Adrenal gland (tissue), 12 donors: ENCODE results near the gene PABPC3. TPM values are rescaled to one million over a fixed set of nuclear protein-coding genes. Genes with fewer than 3 reads are reported as not detected.
A peak's percentile ranks its signal among the peaks of the same experiment; 100 is the strongest.

ENCODE experiments used
- DNase-seq, 7 donors: peaks; one replicate each; pipeline ENCODE4 v3.0.0-alpha.2; 2019 to 2020
- H3K27ac ChIP-seq, 5 donors: fragments of 200-600 bp; sonication (generic) in 4 of 5; 1 replicate in 3 of 5; 2 replicates in 2 of 5; pipeline versions ENCODE4 v1.5.1 to v1.8.0; 2016 to 2020; ENCODE audit warnings: mild to moderate bottlenecking in 1 of 5
- H3K27me3 ChIP-seq: fragments of 200-600 bp; 2 replicates; pipeline ENCODE4 v1.8.0; 2021
- H3K36me3 ChIP-seq, 2 donors: fragments of 200-600 bp; replicated peaks in 1 of 2; 1 replicate in 1 of 2; 2 replicates in 1 of 2; pipeline versions ENCODE4 v1.5.1 to v1.8.0; 2018 to 2022
- H3K4me1 ChIP-seq, 2 donors: fragments of 200-600 bp; replicated peaks in 1 of 2; 1 replicate in 1 of 2; 2 replicates in 1 of 2; pipeline versions ENCODE4 v1.5.1 to v1.8.0; 2018 to 2021
- H3K4me3 ChIP-seq, 4 donors: fragments of 200-600 bp; sonication (generic) in 3 of 4; one replicate each; pipeline ENCODE4 v1.5.1; 2016 to 2018
- H3K9me3 ChIP-seq, 3 donors: fragments of 200-600 bp; sonication (generic) in 1 of 3; replicated peaks in 1 of 3; 1 replicate in 2 of 3; 2 replicates in 1 of 3; pipeline versions ENCODE4 v1.5.1 to v1.8.0; 2016 to 2021
- POLR2A ChIP-seq, 2 donors: fragments of 450-650 bp; IDR thresholded peaks; one replicate each; pipeline ENCODE4 v1.6.1; 2017; ENCODE audit warnings: antibody characterized with exemption in 2 of 2, mild to moderate bottlenecking in 2 of 2, moderate library complexity in 1 of 2
- WGBS, 4 donors: extraction: QIAGEN DNeasy Blood & Tissue Kit in 2 of 4; methylation state at CpG; one replicate each; pipeline versions ENCODE4 v1.1.5 to v1.1.7; 2013 to 2017; 5-methylcytosine and 5-hydroxymethylcytosine counted together
- intact Hi-C, 2 donors: fragments of 100-400 bp; cut with DNase I; formaldehyde crosslinking; loops; one replicate each; pipeline versions ENCODE4 v1.14.1 to v1.15.0; 2022 to 2023
- polyA plus RNA-seq, 3 donors: library from polyadenylated mRNA; stranded (reverse); fragments of 200-250 nt in 2 of 3; fragments of 350-450 nt in 1 of 3; fragmentation: Illumina TruSeq in 1 of 3; extraction: RNeasy Lipid Tissue Mini Kit (QIAGEN cat#74804) in 1 of 3; gene quantifications; one replicate each; pipeline ENCODE4 v1.2.3, GENCODE V29; 2013 to 2014
- total RNA-seq, 9 donors: library from RNA; depleted of rRNA in 4 of 9; stranded (reverse); fragments of >200 nt in 4 of 9; fragments of 120-200 nt in 1 of 9; fragmentation: NEBNext Ultra II Directional in 1 of 9; extraction: Animal tissue kit (Norgen Biotek cat#: 25700) in 1 of 9; gene quantifications; one replicate each; pipeline versions ENCODE4 v1.1.0 to v1.2.4, GENCODE V29; 2013 to 2023
- TF ChIP-seq, protein P1 (sequence below), 6 experiments: fragments of 450-650 bp in 4 of 6; fragments of 200-600 bp in 2 of 6; sonication (generic) in 1 of 6; IDR thresholded peaks; 1 replicate in 5 of 6; 2 replicates in 1 of 6; pipeline versions ENCODE4 v1.5.1 to v1.8.0; 2016 to 2021; ENCODE audit warnings: antibody characterized with exemption in 6 of 6, mild to moderate bottlenecking in 2 of 6, moderate library complexity in 1 of 6
- donor health status: healthy with polysubstance abuse.
- donor health status: Bipolar disorder and iron deficiency.
- donor health status: DM: yes; HTN: yes; CAD: no.
- donor health status: DM: no; HTN: no; CAD: no.
- donor health status: DM: no; HTN: no; CAD: no.
- donor health status: DM: yes; HTN: yes; CAD: no.

The PABPC3 gene
- total and polyA plus RNA-seq, 12 donors: 0.06 to 0.38 (median 0.13) TPM; not detected in 5

- no peaks in the 10 kb centered on the region for H3K9me3 ChIP-seq
- intact Hi-C loops: no loop called here
- no peak for TF ChIP-seq POLR2A (IDR thresholded peaks at IDR 0.05)
- TF ChIP-seq, protein P1, sequence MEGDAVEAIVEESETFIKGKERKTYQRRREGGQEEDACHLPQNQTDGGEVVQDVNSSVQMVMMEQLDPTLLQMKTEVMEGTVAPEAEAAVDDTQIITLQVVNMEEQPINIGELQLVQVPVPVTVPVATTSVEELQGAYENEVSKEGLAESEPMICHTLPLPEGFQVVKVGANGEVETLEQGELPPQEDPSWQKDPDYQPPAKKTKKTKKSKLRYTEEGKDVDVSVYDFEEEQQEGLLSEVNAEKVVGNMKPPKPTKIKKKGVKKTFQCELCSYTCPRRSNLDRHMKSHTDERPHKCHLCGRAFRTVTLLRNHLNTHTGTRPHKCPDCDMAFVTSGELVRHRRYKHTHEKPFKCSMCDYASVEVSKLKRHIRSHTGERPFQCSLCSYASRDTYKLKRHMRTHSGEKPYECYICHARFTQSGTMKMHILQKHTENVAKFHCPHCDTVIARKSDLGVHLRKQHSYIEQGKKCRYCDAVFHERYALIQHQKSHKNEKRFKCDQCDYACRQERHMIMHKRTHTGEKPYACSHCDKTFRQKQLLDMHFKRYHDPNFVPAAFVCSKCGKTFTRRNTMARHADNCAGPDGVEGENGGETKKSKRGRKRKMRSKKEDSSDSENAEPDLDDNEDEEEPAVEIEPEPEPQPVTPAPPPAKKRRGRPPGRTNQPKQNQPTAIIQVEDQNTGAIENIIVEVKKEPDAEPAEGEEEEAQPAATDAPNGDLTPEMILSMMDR (IDR thresholded peaks at IDR 0.05): no peak
- WGBS, 4 donors: 63 to 78% (median 72%) methylated on average over 3 of the region's 3 CpGs
- H3K4me1 ChIP-seq: no peaks in the 10 kb centered on the region
- H3K27me3 ChIP-seq: no peaks in the 10 kb centered on the region
- no peak for DNase-seq
- H3K27ac ChIP-seq: no peak overlapping the region
- no peak overlapping the region for H3K4me3 ChIP-seq
- H3K36me3 ChIP-seq: no peaks in the 10 kb centered on the region
These were observed 16.8 kb downstream of the PABPC3 start for GRCh38 chr13:25112695-25113255.

DNA sequence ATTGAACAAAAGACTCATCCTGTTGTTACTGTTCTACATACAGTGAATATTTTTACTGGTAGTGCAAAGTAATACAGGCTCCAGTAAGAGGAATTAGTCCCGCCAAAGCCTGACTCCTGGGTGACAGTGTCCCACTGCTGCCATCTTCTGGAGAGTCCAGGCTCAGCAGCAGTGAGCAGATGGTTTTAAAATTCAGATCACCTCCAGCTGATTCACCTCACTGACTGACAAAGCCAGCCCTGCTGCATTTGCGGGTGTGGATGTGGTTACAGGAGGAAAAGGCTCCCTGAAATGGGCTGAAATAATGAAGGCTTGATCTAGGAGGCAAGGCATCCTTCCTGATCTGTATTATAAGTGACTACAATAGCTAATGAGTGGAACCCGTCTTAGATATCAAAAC lies 18.3 kb downstream of the PABPC3 start:
- intact Hi-C loops: no loop called here
- DNase-seq: peak; percentile 68 to 89 (median 79)
- H3K27ac ChIP-seq: no peak overlapping the region
- no peaks in the 10 kb centered on the region for H3K9me3 ChIP-seq
- TF ChIP-seq, protein P1 (IDR thresholded peaks at IDR 0.05): peak; percentile 57 to 86 (median 66)
- TF ChIP-seq POLR2A (IDR thresholded peaks at IDR 0.05): no peak
- no peaks in the 10 kb centered on the region for H3K36me3 ChIP-seq
- no peak overlapping the region for H3K4me3 ChIP-seq
- H3K27me3 ChIP-seq: no peaks in the 10 kb centered on the region
- 0 to 30% (median 23%) methylated on average over 2 to 3 of the region's 3 CpGs for WGBS, 4 donors
- no peaks in the 10 kb centered on the region for H3K4me1 ChIP-seq

DNA sequence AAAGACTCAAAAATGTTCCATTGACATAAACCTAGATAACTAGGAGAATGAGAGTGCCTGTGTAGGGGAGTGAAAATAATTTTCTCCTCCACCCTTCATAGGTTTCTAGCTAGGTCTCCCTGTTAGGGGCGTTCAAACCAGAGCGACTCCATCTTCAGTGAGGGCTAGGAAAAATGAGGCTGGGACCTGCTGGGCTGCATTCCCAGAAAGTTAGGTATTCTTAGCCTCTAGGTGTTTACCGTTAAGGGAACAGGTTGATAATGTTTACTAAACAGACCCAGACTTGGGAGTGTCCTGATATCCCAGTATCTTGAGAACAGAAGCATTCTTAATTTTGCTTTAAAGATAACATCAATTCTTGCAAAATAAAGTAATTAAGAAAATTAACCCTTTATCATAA lies 20.1 kb downstream of the PABPC3 start:
- 63 to 82% (median 73%) methylated on average over 3 of the region's 3 CpGs for WGBS, 4 donors
- DNase-seq: no peak
- Histone ChIP-seq H3K36me3 (no peaks in the 10 kb centered on the region), H3K27me3 (no peaks in the 10 kb centered on the region), H3K4me1 (no peaks in the 10 kb centered on the region), H3K9me3 (no peaks in the 10 kb centered on the region), H3K4me3 (no peak overlapping the region), H3K27ac (no peak overlapping the region)
- intact Hi-C loops: no loop called here
- TF ChIP-seq POLR2A (IDR thresholded peaks at IDR 0.05): no peak
- TF ChIP-seq, protein P1 (IDR thresholded peaks at IDR 0.05): no peak

DNA sequence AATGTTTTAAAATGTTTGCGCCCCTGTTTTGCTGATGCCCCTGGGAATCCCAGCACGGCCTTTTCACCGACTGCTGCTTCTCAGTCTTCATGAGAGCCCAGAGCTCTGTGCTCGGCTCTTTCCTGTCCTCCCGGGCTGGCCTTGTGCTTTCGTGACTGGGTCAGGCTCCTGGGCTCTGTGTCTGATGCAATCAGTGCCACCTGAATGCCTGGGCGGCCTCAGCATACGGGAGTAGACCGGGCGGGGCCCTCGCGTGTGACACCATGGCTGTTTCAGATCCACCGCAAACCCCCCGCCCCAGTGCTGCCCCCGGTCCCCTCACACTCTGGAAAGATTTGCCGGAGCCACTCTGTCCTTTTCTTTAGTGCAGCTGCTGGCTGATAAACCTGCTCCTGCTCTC lies 21.4 kb downstream of the PABPC3 start:
- Histone ChIP-seq H3K4me1 (no peaks in the 10 kb centered on the region), H3K4me3 (no peak overlapping the region), H3K27me3 (no peaks in the 10 kb centered on the region), H3K36me3 (no peaks in the 10 kb centered on the region), H3K9me3 (no peaks in the 10 kb centered on the region), H3K27ac (no peak overlapping the region)
- 71 to 90% (median 82%) methylated on average over 7 to 16 of the region's 16 CpGs for WGBS, 4 donors
- DNase-seq: no peak
- intact Hi-C loops: no loop called here
- TF ChIP-seq, protein P1 (IDR thresholded peaks at IDR 0.05): no peak
- no peak for TF ChIP-seq POLR2A (IDR thresholded peaks at IDR 0.05)
